ENCODE results near the gene SCNN1G. TPM values are rescaled to one million over a fixed set of nuclear protein-coding genes. Genes with fewer than 3 reads are reported as not detected.

Gene SCNN1G
- total and polyA plus RNA-seq, 2 donors (not counting 3 experiments of a cell fraction or from before 2014, with no cell fraction given), result not detected

GRCh38 chr16:23258919-23259237 lies 76.3 kb downstream of the SCNN1G start:
- H3K4me3 ChIP-seq (replicated peaks in 1 of 3; ENCODE audit: insufficient read depth in 1 of 3, low read depth in 1 of 3, low read length in 3 of 3), result no peak overlapping the region
- no TSS peak for BruUV-seq (replicated peaks)
- H3K36me3 ChIP-seq (ENCODE audit: control insufficient read depth in 2 of 2, extremely low read depth in 1 of 2, insufficient read depth in 2 of 2, low read length in 2 of 2), result no peaks in the 10 kb centered on the region
- H3K9me1 ChIP-seq (replicated peaks; ENCODE audit: control insufficient read depth, extremely low read depth, insufficient read depth, low read length), result no peaks in the 10 kb centered on the region
- ChIA-PET CTCF (no interaction called here), POLR2A (no interaction called here)
- no peaks in the 10 kb centered on the region for H3K27me3 ChIP-seq (ENCODE audit: control insufficient read depth in 2 of 2, insufficient read depth in 2 of 2, low read length in 2 of 2)
- H4K20me1 ChIP-seq (replicated peaks; ENCODE audit: control insufficient read depth, extremely low read depth, insufficient read depth, low read length), result no peaks in the 10 kb centered on the region
- intact Hi-C loops (cut with micrococcal nuclease), result no loop called here
- H3K27ac ChIP-seq (ENCODE audit: insufficient read depth, low read depth, low read length), result no peak overlapping the region
- dilution Hi-C loops (cut with MboI; ENCODE audit: extremely low pct_ligation_motif_present, low sequenced_read_pairs), result no loop called here
- H3K9me3 ChIP-seq (replicated peaks; ENCODE audit: control insufficient read depth, insufficient read depth, low read length), result no peaks in the 10 kb centered on the region
- no peak for FAIRE-seq
- H3K9ac ChIP-seq (replicated peaks; ENCODE audit: extremely low read depth, insufficient read depth, low read length), result no peak overlapping the region
- H3K4me2 ChIP-seq (ENCODE audit: insufficient read depth, low read length), result no peak overlapping the region
- no peak overlapping the region for H2AFZ ChIP-seq (ENCODE audit: low read depth, low read length)
- no peak for TF ChIP-seq JUN (IDR thresholded peaks at IDR 0.05; ENCODE audit: borderline replicate concordance, insufficient read depth, insufficient read length, low read depth)
- no peak for TF ChIP-seq CTCF (IDR thresholded peaks at IDR 0.05; ENCODE audit: extremely low read depth in 1 of 2, insufficient read depth in 1 of 2, low read depth in 1 of 2, low read length in 2 of 2)
- TF ChIP-seq MAX (IDR thresholded peaks at IDR 0.05; ENCODE audit: insufficient read depth, insufficient read length), result no peak
- no peak for TF ChIP-seq POLR2AphosphoS5 (IDR thresholded peaks at IDR 0.05; ENCODE audit: insufficient read depth, low read depth, low read length)
- no peak for TF ChIP-seq MYC (IDR thresholded peaks at IDR 0.05; ENCODE audit: low read depth, low read length)
- TF ChIP-seq POLR2A (IDR thresholded peaks at IDR 0.05; ENCODE audit: low read depth, low read length), result no peak
- no peak for TF ChIP-seq GATA2 (IDR thresholded peaks at IDR 0.05; ENCODE audit: insufficient read depth, insufficient read length, low read depth, low read length)
- no peak for TF ChIP-seq FOS (IDR thresholded peaks at IDR 0.05; ENCODE audit: borderline replicate concordance, insufficient read depth, low read length)
- TF ChIP-seq EZH2 (IDR thresholded peaks at IDR 0.05; ENCODE audit: borderline replicate concordance, low read depth, low read length, severe bottlenecking), result no peak
- DNase-seq (ENCODE audit: low read depth, low spot score), result no peak
- no peaks in the 10 kb centered on the region for H3K79me2 ChIP-seq (ENCODE audit: control insufficient read depth, insufficient read depth, low read length)
- H3K4me1 ChIP-seq (ENCODE audit: control insufficient read depth, extremely low read depth, insufficient read depth, low read length), result no peaks in the 10 kb centered on the region

Other genes starting within 250 kb of the SCNN1G start
- 37.4 and 42.4 TPM in 2 replicates for gene USP31, start 33.3 kb upstream of the SCNN1G start, total RNA-seq
- gene USP31, start 33.3 kb upstream of the SCNN1G start, polyA plus RNA-seq, result 14.5 and 15.0 TPM in 2 replicates
- gene SCNN1B, start 119.6 kb downstream of the SCNN1G start, total RNA-seq, result not detected in 2 replicates
- 0.03 TPM in 1 of 2 replicates, not detected in the other for gene SCNN1B, start 119.6 kb downstream of the SCNN1G start, polyA plus RNA-seq